Thoracic aorta (tissue), 2 donors: ENCODE results near the gene CDHR2. TPM values are rescaled to one million over a fixed set of nuclear protein-coding genes. Genes with fewer than 3 reads are reported as not detected.

Experiments
- ATAC-seq: fragments of 150-250 bp; one replicate; pipeline ENCODE4 v1.8.0; 2017; ENCODE audit warnings: low read depth; ENCODE audit not compliant: insufficient number of reproducible peaks, low FRiP score
- DNase-seq: peaks from one replicate; pipeline ENCODE4 v3.0.0-alpha.2; 2020; ENCODE audit warnings: low spot score
- H3K27ac ChIP-seq, 2 donors: fragments of 200-600 bp; sonication (generic); 1 replicate in 1 of 2; 2 replicates in 1 of 2; pipeline ENCODE4 v1.5.1; 2016; ENCODE audit warnings: mild to moderate bottlenecking in 2 of 2, moderate library complexity in 2 of 2
- H3K27me3 ChIP-seq: fragments of 200-600 bp; sonication (generic); replicated peaks from 2 replicates; pipeline ENCODE4 v1.6.0; 2016; ENCODE audit warnings: mild to moderate bottlenecking; ENCODE audit not compliant: insufficient read depth
- H3K36me3 ChIP-seq: fragments of 200-600 bp; sonication (generic); one replicate; pipeline ENCODE4 v1.5.1; 2016
- H3K4me1 ChIP-seq, 2 donors: fragments of 200-600 bp; sonication (generic); 1 replicate in 1 of 2; 2 replicates in 1 of 2; pipeline versions ENCODE4 v1.5.1 to v1.6.0; 2016; ENCODE audit warnings: low read depth in 2 of 2, mild to moderate bottlenecking in 1 of 2; ENCODE audit not compliant: control insufficient read depth in 1 of 2
- H3K4me3 ChIP-seq: fragments of 200-600 bp; sonication (generic); 2 replicates; pipeline ENCODE4 v1.5.1; 2016; ENCODE audit warnings: mild to moderate bottlenecking
- H3K9me3 ChIP-seq: fragments of 200-600 bp; sonication (generic); 2 replicates; pipeline ENCODE4 v1.5.1; 2016
- CTCF ChIP-seq: fragments of 200-600 bp; sonication (generic); IDR thresholded peaks from one replicate; pipeline ENCODE4 v1.5.1; 2019; ENCODE audit warnings: antibody characterized with exemption
- total RNA-seq, 2 donors: library from RNA; depleted of rRNA; stranded (reverse); fragments of >200 nt; gene quantifications; one replicate each; pipeline versions ENCODE4 v1.1.0 to v1.2.3, GENCODE V29; 2016

CDHR2 gene
- total RNA-seq, 2 donors from 2014 or later = not detected

GRCh38 chr5:176525677-176526076 lies 23.5 kb upstream of the CDHR2 start:
- DNase-seq (no peak), ATAC-seq (no peak)
- TF ChIP-seq CTCF = no peak
- Histone ChIP-seq H3K4me3 (no peak overlapping the region), H3K27ac (no peak overlapping the region), H3K27me3 (no peaks in the 10 kb centered on the region), H3K36me3 (peaks cover 26% of the 10 kb centered on the region), H3K9me3 (no peaks in the 10 kb centered on the region), H3K4me1 (no peaks in the 10 kb centered on the region)

GRCh38 chr5:176526462-176526861 lies 22.7 kb upstream of the CDHR2 start:
- no peak for DNase-seq
- Histone ChIP-seq H3K36me3 (peaks cover 31% of the 10 kb centered on the region), H3K4me1 (no peaks in the 10 kb centered on the region), H3K9me3 (no peaks in the 10 kb centered on the region), H3K27me3 (no peaks in the 10 kb centered on the region), H3K27ac (no peak overlapping the region), H3K4me3 (no peak overlapping the region)
- TF ChIP-seq CTCF = no peak
- ATAC-seq = no peak

- DNase-seq = no peak
- Histone ChIP-seq H3K27me3 (no peaks in the 10 kb centered on the region), H3K36me3 (peaks cover 35% of the 10 kb centered on the region), H3K4me1 (no peaks in the 10 kb centered on the region), H3K9me3 (no peaks in the 10 kb centered on the region), H3K4me3 (no peak overlapping the region), H3K27ac (no peak overlapping the region)
- ATAC-seq = no peak
- TF ChIP-seq CTCF = no peak
These were observed 21.6 kb upstream of the CDHR2 start for GRCh38 chr5:176527246-176528222.

- ATAC-seq = no peak
- DNase-seq = no peak
- H3K27ac ChIP-seq = no peak overlapping the region
- peaks cover 3 to 7% of the 10 kb centered on the region in 2 donors for H3K4me1 ChIP-seq
- H3K9me3 ChIP-seq = no peaks in the 10 kb centered on the region
- H3K27me3 ChIP-seq = no peaks in the 10 kb centered on the region
- no peak overlapping the region for H3K4me3 ChIP-seq
- peaks cover 35% of the 10 kb centered on the region for H3K36me3 ChIP-seq
- TF ChIP-seq CTCF = no peak
These were observed 20.8 kb upstream of the CDHR2 start for GRCh38 chr5:176528301-176528700.

- Histone ChIP-seq H3K9me3 (no peaks in the 10 kb centered on the region), H3K4me3 (no peak overlapping the region), H3K4me1 (peaks cover 8 to 12% of the 10 kb centered on the region in 2 donors), H3K27ac (no peak overlapping the region), H3K36me3 (peaks cover 35% of the 10 kb centered on the region), H3K27me3 (no peaks in the 10 kb centered on the region)
- no peak for DNase-seq
- no peak for TF ChIP-seq CTCF
- ATAC-seq = no peak
These were observed 20.4 kb upstream of the CDHR2 start for GRCh38 chr5:176528761-176529115.
